B cell (primary cell): ENCODE results near the gene NCEH1.

Experiments used
- CTCF ChIP-seq: fragments of 200-600 bp; IDR thresholded peaks from one replicate; pipeline ENCODE4 v1.8.0; 2022; ENCODE audit warnings: antibody characterized with exemption, mild to moderate bottlenecking
- EZH2 ChIP-seq: IDR thresholded peaks from 2 replicates; pipeline ENCODE4 v1.6.1; 2012; ENCODE audit warnings: borderline replicate concordance, low read depth, mild to moderate bottlenecking, moderate library complexity, low read length; ENCODE audit not compliant: insufficient read depth, poor library complexity, severe bottlenecking

DNA sequence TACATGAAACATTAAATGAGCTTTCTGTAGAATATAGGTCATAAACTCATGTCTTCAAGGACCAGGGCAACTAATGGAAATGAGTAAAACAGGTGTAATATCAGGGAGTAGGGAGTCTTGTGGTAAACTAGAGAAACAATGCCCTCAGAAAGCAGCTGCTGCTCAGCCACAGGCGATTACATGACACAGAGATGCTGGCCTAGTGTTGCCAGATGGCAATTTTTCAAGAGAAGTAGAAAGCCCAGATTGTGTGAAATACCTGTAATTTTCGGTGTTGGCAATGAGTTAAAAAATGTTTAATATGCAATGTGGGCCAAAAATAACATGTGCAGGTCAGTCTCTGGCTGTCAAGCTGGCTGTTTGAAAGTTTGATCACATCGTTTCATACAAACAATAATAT, 23.4 kb downstream of the NCEH1 start:
- no peak for TF ChIP-seq CTCF
- TF ChIP-seq EZH2 = no peak
